IMR-90 (cell line): ENCODE results near the gene MEIS1. TPM values are rescaled to one million over a fixed set of nuclear protein-coding genes. Genes with fewer than 3 reads are reported as not detected.
A peak's percentile ranks its signal among the peaks of the same experiment; 100 is the strongest.

Experiments
- ATAC-seq: fragments of 200-7000 bp; cut with Tn5 transposase; 2 replicates; pipeline ENCODE4 v1.9.1; 2020; ENCODE audit warnings: low read depth, mild to moderate bottlenecking, moderate library complexity
- BruUV-seq: library from RNA; stranded (reverse); fragments of 400-500 nt; replicated peaks from 2 replicates; lab custom pipeline; 2021; lab: Mats Ljungman, UMichigan
- CTCF ChIA-PET: fragments of 300-600 bp; formaldehyde crosslinking; extraction: SDS; loops from one replicate; lab custom pipeline; 2021; ENCODE audit warnings: antibody characterized with exemption; lab: Yijun Ruan, JAX
- POLR2A ChIA-PET: fragments of 300-600 bp; sonication (Branson Sonifier 250); formaldehyde crosslinking; loops from one replicate; lab custom pipeline; 2022; ENCODE audit warnings: antibody characterized with exemption; ENCODE audit not compliant: unreplicated experiment; lab: Charles Lee
- DNase-seq: peaks from one replicate; pipeline ENCODE4 v3.0.0; 2013
- H2AFZ ChIP-seq: replicated peaks from 2 replicates; pipeline ENCODE3; 2013; ENCODE audit warnings: low read length, mild to moderate bottlenecking; ENCODE audit not compliant: poor library complexity
- H2AK5ac ChIP-seq: 2 replicates; pipeline ENCODE4 v1.6.1; 2013; ENCODE audit warnings: low read depth, low read length, inconsistent platforms
- H2AK9ac ChIP-seq: replicated peaks from 2 replicates; pipeline ENCODE3; 2013; ENCODE audit warnings: mild to moderate bottlenecking, low read depth, low read length, moderate library complexity; ENCODE audit not compliant: poor library complexity
- H2BK120ac ChIP-seq: 2 replicates; pipeline ENCODE4 v1.6.1; 2013; ENCODE audit warnings: low read depth, low read length, inconsistent platforms
- H2BK15ac ChIP-seq: 3 replicates; pipeline ENCODE4 v1.6.1; 2013; ENCODE audit warnings: low read depth, low read length, inconsistent platforms
- H2BK20ac ChIP-seq: 2 replicates; pipeline ENCODE4 v1.6.1; 2013; ENCODE audit warnings: low read depth, mild to moderate bottlenecking, inconsistent platforms, low read length, moderate library complexity
- H2BK5ac ChIP-seq: 2 replicates; pipeline ENCODE4 v1.6.1; 2013; ENCODE audit warnings: mild to moderate bottlenecking, low read depth, low read length, inconsistent platforms; ENCODE audit not compliant: poor library complexity, severe bottlenecking
- H3K14ac ChIP-seq: replicated peaks from 2 replicates; pipeline ENCODE4 v1.6.1; 2013; ENCODE audit warnings: low read depth, low read length, inconsistent platforms
- H3K18ac ChIP-seq: 2 replicates; pipeline ENCODE4 v1.6.1; 2013; ENCODE audit warnings: low read depth, low read length, control low read depth
- H3K23ac ChIP-seq: 2 replicates; pipeline ENCODE4 v1.6.1; 2013; ENCODE audit warnings: low read depth, low read length, inconsistent platforms
- H3K27ac ChIP-seq: 2 replicates; pipeline ENCODE4 v1.5.1; 2013; ENCODE audit warnings: mild to moderate bottlenecking, control low read depth, low read length; ENCODE audit not compliant: insufficient read depth
- H3K27me3 ChIP-seq: 2 replicates; pipeline ENCODE4 v1.6.1; 2013; ENCODE audit warnings: low read length; ENCODE audit not compliant: control insufficient read depth, insufficient read depth
- H3K36me3 ChIP-seq: 2 replicates; pipeline ENCODE4 v1.6.1; 2013; ENCODE audit warnings: low read length, mixed read lengths; ENCODE audit not compliant: control insufficient read depth, insufficient read depth
- H3K4ac ChIP-seq: 2 replicates; pipeline ENCODE4 v1.6.1; 2013; ENCODE audit warnings: low read depth, low read length, inconsistent platforms
- H3K4me1 ChIP-seq: 2 replicates; pipeline ENCODE4 v1.6.1; 2013; ENCODE audit warnings: low read length, mixed read lengths; ENCODE audit not compliant: control insufficient read depth, insufficient read depth
- H3K4me2 ChIP-seq: 2 replicates; pipeline ENCODE4 v1.6.1; 2013; ENCODE audit warnings: low read depth, mild to moderate bottlenecking, control low read depth, low read length, moderate library complexity
- H3K4me3 ChIP-seq: 2 replicates; pipeline ENCODE4 v1.5.1; 2013; ENCODE audit warnings: low read depth, mild to moderate bottlenecking, control low read depth, low read length, moderate library complexity; ENCODE audit not compliant: insufficient read depth
- H3K56ac ChIP-seq: 2 replicates; pipeline ENCODE4 v1.6.1; 2013; ENCODE audit warnings: low read length, inconsistent platforms; ENCODE audit not compliant: insufficient read depth; ENCODE audit errors: extremely low read depth
- H3K79me1 ChIP-seq, 2 experiments: 2 replicates each; pipeline ENCODE4 v1.6.1; 2013; ENCODE audit warnings: low read length in 2 of 2, inconsistent platforms in 1 of 2, low read depth in 1 of 2
- H3K9ac ChIP-seq: 2 replicates; pipeline ENCODE4 v1.6.1; 2013; ENCODE audit warnings: low read depth, low read length, control low read depth
- H3K9me1 ChIP-seq: 2 replicates; pipeline ENCODE4 v1.6.1; 2013; ENCODE audit warnings: low read length, inconsistent platforms; ENCODE audit not compliant: insufficient read depth
- H3K9me3 ChIP-seq: 2 replicates; pipeline ENCODE4 v1.6.1; 2013; ENCODE audit warnings: low read length; ENCODE audit not compliant: control insufficient read depth, insufficient read depth
- H4K20me1 ChIP-seq: 2 replicates; pipeline ENCODE4 v1.6.1; 2013; ENCODE audit warnings: low read length, inconsistent platforms; ENCODE audit not compliant: insufficient read depth
- H4K5ac ChIP-seq: 2 replicates; pipeline ENCODE4 v1.6.1; 2013; ENCODE audit warnings: mild to moderate bottlenecking, low read depth, low read length, control low read depth
- H4K8ac ChIP-seq, 2 experiments: 2 replicates each; pipeline ENCODE4 v1.6.1; 2013; ENCODE audit warnings: low read depth in 2 of 2, low read length in 2 of 2, control low read depth in 1 of 2, inconsistent platforms in 1 of 2
- H4K91ac ChIP-seq: 2 replicates; pipeline ENCODE4 v1.6.1; 2013; ENCODE audit warnings: low read depth, low read length, inconsistent platforms; ENCODE audit not compliant: insufficient read depth
- BHLHE40 ChIP-seq: fragments of 150-350 bp; IDR thresholded peaks from 2 replicates; pipeline ENCODE4 v1.6.1; 2016; ENCODE audit warnings: mild to moderate bottlenecking, low read depth, low read length
- CEBPB ChIP-seq: IDR thresholded peaks from 2 replicates; pipeline ENCODE4 v1.6.1; 2012; ENCODE audit warnings: low read depth, low read length, improper control_type of control experiment
- CHD1 ChIP-seq: IDR thresholded peaks from 2 replicates; pipeline ENCODE4 v1.6.1; 2012; ENCODE audit warnings: low read depth, low read length, improper control_type of control experiment
- ELK1 ChIP-seq: fragments of 150-350 bp; IDR thresholded peaks from 2 replicates; pipeline ENCODE4 v1.6.1; 2016; ENCODE audit warnings: low read depth, mild to moderate bottlenecking, low read length, moderate library complexity, borderline replicate concordance
- FOS ChIP-seq: fragments of 150-350 bp; IDR thresholded peaks from 2 replicates; pipeline ENCODE4 v1.6.1; 2016; ENCODE audit warnings: low read depth, low read length
- MAFK ChIP-seq: IDR thresholded peaks from 2 replicates; pipeline ENCODE4 v1.6.1; 2012; ENCODE audit warnings: low read depth, low read length, improper control_type of control experiment
- MAZ ChIP-seq: IDR thresholded peaks from 2 replicates; pipeline ENCODE4 v1.6.1; 2012; ENCODE audit warnings: low read depth, mild to moderate bottlenecking, low read length, improper control_type of control experiment, moderate library complexity, borderline replicate concordance
- MXI1 ChIP-seq: IDR thresholded peaks from 2 replicates; pipeline ENCODE4 v1.6.1; 2012; ENCODE audit warnings: low read depth, mild to moderate bottlenecking, low read length, moderate library complexity, borderline replicate concordance
- NFE2L2 ChIP-seq: fragments of 150-350 bp; IDR thresholded peaks from 2 replicates; pipeline ENCODE4 v1.6.1; 2016; ENCODE audit warnings: low read depth, mild to moderate bottlenecking, low read length
- POLR2A ChIP-seq: IDR thresholded peaks from 2 replicates; pipeline ENCODE4 v1.6.1; 2012; ENCODE audit warnings: mild to moderate bottlenecking, low read depth, low read length
- RAD21 ChIP-seq: IDR thresholded peaks from 2 replicates; pipeline ENCODE4 v1.6.1; 2012; ENCODE audit warnings: low read length, improper control_type of control experiment
- RCOR1 ChIP-seq: IDR thresholded peaks from 2 replicates; pipeline ENCODE4 v1.6.1; 2012; ENCODE audit warnings: mild to moderate bottlenecking, low read length, improper control_type of control experiment; ENCODE audit not compliant: insufficient replicate concordance
- RFX5 ChIP-seq: IDR thresholded peaks from 2 replicates; pipeline ENCODE4 v1.8.0; 2012; ENCODE audit warnings: low read depth, mild to moderate bottlenecking, low read length, moderate library complexity
- SMC3 ChIP-seq: fragments of 150-350 bp; IDR thresholded peaks from 2 replicates; pipeline ENCODE4 v1.6.1; 2016; ENCODE audit warnings: low read depth, mild to moderate bottlenecking, antibody characterized with exemption, low read length, moderate library complexity
- USF2 ChIP-seq: fragments of 150-350 bp; IDR thresholded peaks from 2 replicates; pipeline ENCODE4 v1.6.1; 2017; ENCODE audit warnings: mild to moderate bottlenecking, antibody characterized with exemption, low read length, low read depth
- WGBS, 2 experiments: methylation state at CpG; one replicate each; pipeline versions ENCODE4 v1.1.5 to v1.1.7; 2013; ENCODE audit warnings: missing lambda C conversion rate in 2 of 2; ENCODE audit not compliant: insufficient read length in 1 of 2; ENCODE audit errors: extremely low coverage in 2 of 2; 5-methylcytosine and 5-hydroxymethylcytosine counted together
- dilution Hi-C: fragments of 300-500 bp; cut with HindIII; formaldehyde crosslinking; loops from one replicate; pipeline ENCODE4 v1.14.3; 2018; ENCODE audit warnings: low sequenced_read_pairs; ENCODE audit not compliant: unreplicated experiment
- in situ Hi-C: fragments of 300-500 bp; cut with MboI; formaldehyde crosslinking; loops from 3 replicates; pipeline ENCODE4 v1.14.3; 2019; ENCODE audit warnings: low sequenced_read_pairs, inconsistent platforms, mixed read lengths
- intact Hi-C: fragments of 100-400 bp; cut with micrococcal nuclease; formaldehyde crosslinking; loops from 2 replicates; pipeline ENCODE4 v1.10.0; 2022
- polyA plus RNA-seq, 3 experiments: library from polyadenylated mRNA; depleted of rRNA; stranded (reverse); fragments of >200 nt; gene quantifications; 2 replicates each; pipeline ENCODE4 v1.2.3, GENCODE V29; 2012; ENCODE audit warnings: low replicate concordance in 1 of 3
- total RNA-seq: library from RNA; depleted of rRNA; stranded (reverse); fragments of >200 nt; gene quantifications from 2 replicates; pipeline ENCODE4 v1.2.3, GENCODE V29; 2012
- TF ChIP-seq, protein P1 (sequence below): conservative IDR thresholded peaks from 2 replicates; pipeline ENCODE4 v1.5.1; 2012; ENCODE audit warnings: mild to moderate bottlenecking, low read depth, low read length, improper control_type of control experiment

Gene MEIS1
- total and polyA plus RNA-seq, 2 of the 4 experiments (the other 2 are of a cell fraction) = 54.4 to 157 TPM

DNA sequence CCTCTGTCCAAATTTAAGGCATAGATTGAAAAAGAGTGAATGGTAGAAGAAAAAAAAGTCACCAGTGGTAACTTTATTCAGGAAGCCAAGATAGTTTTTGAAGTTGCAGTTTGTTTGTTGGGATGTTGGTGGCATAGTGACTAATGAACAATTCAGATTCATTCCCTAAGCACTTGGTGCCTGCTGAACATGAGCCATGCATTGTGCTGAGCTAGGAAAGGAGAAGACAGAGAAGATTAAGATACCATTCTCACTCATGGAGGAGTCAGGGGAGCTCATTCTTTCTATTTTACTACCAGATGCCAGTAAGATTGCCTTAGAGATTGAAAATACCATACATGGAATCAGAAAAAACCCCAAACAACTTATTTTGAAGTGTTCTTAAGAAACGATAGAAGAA lies 25.1 kb downstream of the MEIS1 start:
- Histone ChIP-seq H3K23ac (0 out of 2 replicates have a peak overlapping the region, but pooled peaks have one; percentile 26), H2AK5ac (no peak overlapping the region), H3K4me3 (no peak overlapping the region), H3K9me3 (no peaks in the 10 kb centered on the region), H2BK15ac (no peak overlapping the region), H2AK9ac (no peak overlapping the region), H4K8ac (no peak overlapping the region), H3K27me3 (no peaks in the 10 kb centered on the region), H4K5ac (no peak overlapping the region), H3K18ac (no peak overlapping the region), H3K36me3 (peaks cover 55% of the 10 kb centered on the region), H2AFZ (no peak overlapping the region), H3K56ac (no peak overlapping the region), H3K14ac (peak overlapping the region; percentile 35; the same call in 1 of the 2 replicates), H3K9ac (no peak overlapping the region), H2BK5ac (peak overlapping the region; percentile 35), H4K91ac (no peak overlapping the region), H3K4me2 (peak overlapping the region; percentile 9; the same call in 1 of the 2 replicates), H3K4ac (no peak overlapping the region), H2BK120ac (no peak overlapping the region), H3K79me1 (peaks cover 5 to 86% of the 10 kb centered on the region in 2 experiments; a peak in 3 of 4 replicates), H2BK20ac (no peak overlapping the region), H4K20me1 (peaks cover 97% of the 10 kb centered on the region), H3K27ac (no peak overlapping the region), H3K9me1 (peaks cover 24% of the 10 kb centered on the region), H3K4me1 (peaks cover 33% of the 10 kb centered on the region)
- intact Hi-C loops = no loop called here
- ChIA-PET CTCF (no interaction called here), POLR2A (no interaction called here)
- in situ Hi-C loops = no loop called here
- WGBS, 2 experiments = no CpG with 5 or more reads among the region's 1 CpG
- dilution Hi-C loops = no loop called here
- ATAC-seq (no peak), DNase-seq (no peak)
- BruUV-seq = no TSS peak
- TF ChIP-seq CHD1 (no peak), USF2 (no peak), ELK1 (no peak), POLR2A (no peak), RAD21 (no peak), MAFK (no peak), SMC3 (no peak), RFX5 (no peak), BHLHE40 (no peak), MXI1 (no peak), RCOR1 (no peak), FOS (no peak), MAZ (no peak), CEBPB (no peak), NFE2L2 (no peak)
- TF ChIP-seq, protein P1, sequence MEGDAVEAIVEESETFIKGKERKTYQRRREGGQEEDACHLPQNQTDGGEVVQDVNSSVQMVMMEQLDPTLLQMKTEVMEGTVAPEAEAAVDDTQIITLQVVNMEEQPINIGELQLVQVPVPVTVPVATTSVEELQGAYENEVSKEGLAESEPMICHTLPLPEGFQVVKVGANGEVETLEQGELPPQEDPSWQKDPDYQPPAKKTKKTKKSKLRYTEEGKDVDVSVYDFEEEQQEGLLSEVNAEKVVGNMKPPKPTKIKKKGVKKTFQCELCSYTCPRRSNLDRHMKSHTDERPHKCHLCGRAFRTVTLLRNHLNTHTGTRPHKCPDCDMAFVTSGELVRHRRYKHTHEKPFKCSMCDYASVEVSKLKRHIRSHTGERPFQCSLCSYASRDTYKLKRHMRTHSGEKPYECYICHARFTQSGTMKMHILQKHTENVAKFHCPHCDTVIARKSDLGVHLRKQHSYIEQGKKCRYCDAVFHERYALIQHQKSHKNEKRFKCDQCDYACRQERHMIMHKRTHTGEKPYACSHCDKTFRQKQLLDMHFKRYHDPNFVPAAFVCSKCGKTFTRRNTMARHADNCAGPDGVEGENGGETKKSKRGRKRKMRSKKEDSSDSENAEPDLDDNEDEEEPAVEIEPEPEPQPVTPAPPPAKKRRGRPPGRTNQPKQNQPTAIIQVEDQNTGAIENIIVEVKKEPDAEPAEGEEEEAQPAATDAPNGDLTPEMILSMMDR = no peak
